ENCODE results near the gene CLEC10A.
"Not testable (repeated sequence)": the region's sequence is repeated elsewhere in the genome, so short reads cannot be mapped to it uniquely, and the experiment has no call there.

Gene CLEC10A

GRCh38 chr17:7079581-7080455 is at the start of gene CLEC10A:
Gene CLEC10A, minus strand, starts transcription at chr17:7080251. Its CDS starts 1,439 bp downstream, at chr17:7078812.
- no peak for DNase-seq (ENCODE audit: low spot score)

- DNase-seq (ENCODE audit: low spot score), result no peak
These were observed 49.3 kb upstream of the CLEC10A start for GRCh38 chr17:7129311-7129710.

- DNase-seq (ENCODE audit: low spot score), result no peak
These were observed 48.1 kb upstream of the CLEC10A start for GRCh38 chr17:7128160-7128559.

- not testable (repeated sequence) for DNase-seq (ENCODE audit: low spot score)
These were observed 47.5 kb upstream of the CLEC10A start for GRCh38 chr17:7127501-7127900.

- not testable (repeated sequence) for DNase-seq (ENCODE audit: low spot score)
These were observed 46.3 kb upstream of the CLEC10A start for GRCh38 chr17:7126386-7126785.

GRCh38 chr17:7124923-7125322 is 44.9 kb upstream of the CLEC10A start:
- DNase-seq (ENCODE audit: low spot score), result no peak

- no peak for DNase-seq (ENCODE audit: low spot score)
These were observed 43.8 kb upstream of the CLEC10A start for GRCh38 chr17:7123844-7124243.

- no peak for DNase-seq (ENCODE audit: low spot score)
These were observed 42.3 kb upstream of the CLEC10A start for GRCh38 chr17:7122381-7122780.

GRCh38 chr17:7120635-7121034 is 40.6 kb upstream of the CLEC10A start:
- DNase-seq (ENCODE audit: low spot score), result not testable (repeated sequence)

GRCh38 chr17:7120123-7120522 is 40.1 kb upstream of the CLEC10A start:
- no peak for DNase-seq (ENCODE audit: low spot score)

GRCh38 chr17:7119314-7119713 is 39.3 kb upstream of the CLEC10A start:
- DNase-seq (ENCODE audit: low spot score), result no peak

- DNase-seq (ENCODE audit: low spot score), result no peak
These were observed 35.0 kb upstream of the CLEC10A start for GRCh38 chr17:7114875-7115614.

GRCh38 chr17:7114241-7114874 is 34.3 kb upstream of the CLEC10A start, which contains the start of gene ASGR2:
Gene ASGR2, minus strand, starts transcription at chr17:7114822. Its CDS starts 582 bp downstream, at chr17:7114240.
- no peak for DNase-seq (ENCODE audit: low spot score)

- no peak for DNase-seq (ENCODE audit: low spot score)
These were observed 33.4 kb upstream of the CLEC10A start for GRCh38 chr17:7113273-7114071.

GRCh38 chr17:7112510-7113108 is 32.6 kb upstream of the CLEC10A start:
- DNase-seq (ENCODE audit: low spot score), result no peak

- no peak for DNase-seq (ENCODE audit: low spot score)
These were observed 31.9 kb upstream of the CLEC10A start for GRCh38 chr17:7111784-7112509.

GRCh38 chr17:7110617-7111306 is 30.7 kb upstream of the CLEC10A start:
- DNase-seq (ENCODE audit: low spot score), result no peak

- DNase-seq (ENCODE audit: low spot score), result no peak
These were observed 29.6 kb upstream of the CLEC10A start for GRCh38 chr17:7109461-7110322.

GRCh38 chr17:7108981-7109380 is 28.9 kb upstream of the CLEC10A start:
- DNase-seq (ENCODE audit: low spot score), result no peak

Measured in CD4-positive, alpha-beta T cell treated with Interleukin-2 at 100 ng/mL for 4 hours (primary cell).